Psoas muscle (tissue), 8 donors: ENCODE results near the gene DYNLL1. TPM values are rescaled to one million over a fixed set of nuclear protein-coding genes. Genes with fewer than 3 reads are reported as not detected.
"Not testable (repeated sequence)": the region's sequence is repeated elsewhere in the genome, so short reads cannot be mapped to it uniquely, and the experiment has no call there.

Source experiments
- ATAC-seq, 4 donors: fragments of 200-7000 bp; cut with Tn5 transposase; one replicate each; pipeline ENCODE4 v1.9.1; 2020; ENCODE audit warnings: moderate library complexity in 3 of 4, mild to moderate bottlenecking in 2 of 4
- DNase-seq, 2 donors: peaks; one replicate each; pipeline ENCODE4 v3.0.0-alpha.2; 2020
- H3K27ac ChIP-seq: fragments of 200-600 bp; one replicate; pipeline ENCODE4 v1.8.0; 2022
- H3K27me3 ChIP-seq, 3 donors: fragments of 200-600 bp in 1 of 3; one replicate each; pipeline versions ENCODE4 v1.6.1 to v1.8.0; 2013 to 2022; ENCODE audit warnings: low read length in 2 of 3, mild to moderate bottlenecking in 2 of 3, moderate library complexity in 1 of 3; ENCODE audit not compliant: insufficient read depth in 3 of 3
- H3K36me3 ChIP-seq, 2 donors: fragments of 200-600 bp in 1 of 2; one replicate each; pipeline versions ENCODE4 v1.6.1 to v1.8.0; 2013 to 2022; ENCODE audit warnings: low read depth in 1 of 2, mild to moderate bottlenecking in 1 of 2, moderate library complexity in 1 of 2; ENCODE audit not compliant: insufficient read depth in 1 of 2
- H3K4me1 ChIP-seq: fragments of 200-600 bp; one replicate; pipeline ENCODE4 v1.8.0; 2022
- H3K4me3 ChIP-seq: fragments of 200-600 bp; one replicate; pipeline ENCODE4 v1.8.0; 2022; ENCODE audit warnings: mild to moderate bottlenecking
- H3K9me3 ChIP-seq: fragments of 200-600 bp; one replicate; pipeline ENCODE4 v1.8.0; 2022
- CTCF ChIP-seq: fragments of 200-600 bp; IDR thresholded peaks from one replicate; pipeline ENCODE4 v1.8.0; 2022; ENCODE audit warnings: antibody characterized with exemption
- WGBS, 3 donors: extraction: QIAGEN DNeasy Blood & Tissue Kit; methylation state at CpG; one replicate each; pipeline versions ENCODE4 v1.1.6 to v1.1.7; 2013; 5-methylcytosine and 5-hydroxymethylcytosine counted together
- intact Hi-C, 2 donors: fragments of 100-400 bp; cut with DNase I; formaldehyde crosslinking; loops; one replicate each; pipeline versions ENCODE4 v1.11.0 to v1.14.2; 2022
- polyA plus RNA-seq, 3 donors: library from polyadenylated mRNA; stranded (reverse); fragments of 200-250 nt; gene quantifications; one replicate each; pipeline ENCODE4 v1.2.3, GENCODE V29; 2013
- total RNA-seq, 4 donors: library from RNA; stranded (reverse); fragmentation: NEBNext Ultra II Directional in 2 of 4; extraction: Animal tissue kit (Norgen Biotek cat#: 25700) in 2 of 4; gene quantifications; one replicate each; pipeline versions ENCODE4 v1.2.1 to v1.2.4, GENCODE V29; 2021 to 2023
- donor health status: healthy with polysubstance abuse.
- donor health status: DM: no; HTN: no; CAD: no; lungs with moderate emphysema.
- donor health status: Bipolar disorder and iron deficiency.
- donor health status: healthy.
- donor health status: DM: yes; HTN: yes; CAD: no.
- donor health status: DM: no; HTN: no; CAD: no.
- donor health status: DM: no; HTN: no; CAD: no.
- donor health status: DM: yes; HTN: yes; CAD: no.

The DYNLL1 gene
- total and polyA plus RNA-seq, 7 donors, result 30.1 to 155 (median 80.8) TPM

- Histone ChIP-seq H3K27ac (no peak overlapping the region), H3K27me3 (no peaks in the 10 kb centered on the region), H3K9me3 (no peaks in the 10 kb centered on the region), H3K36me3 (peaks cover 2 to 7% of the 10 kb centered on the region in 2 donors), H3K4me3 (no peak overlapping the region), H3K4me1 (peaks cover 1% of the 10 kb centered on the region)
- DNase-seq (no peak), ATAC-seq (no peak)
- WGBS, 3 donors, result 73 to 77% (median 76%) methylated on average over 7 of the region's 7 CpGs
- TF ChIP-seq CTCF, result no peak
- intact Hi-C loops, result no loop called here
Measured at GRCh38 chr12:120485961-120486881, 9.7 kb upstream of the DYNLL1 start.

GRCh38 chr12:120487552-120487951, 8.4 kb upstream of the DYNLL1 start:
- H3K4me3 ChIP-seq, H3K36me3 ChIP-seq, H3K9me3 ChIP-seq, H3K27ac ChIP-seq, H3K27me3 ChIP-seq, ATAC-seq, DNase-seq, intact Hi-C loops, H3K4me1 ChIP-seq: not testable (repeated sequence)
- WGBS, 3 donors, result 85 to 91% (median 87%) methylated on average over 7 of the region's 7 CpGs

GRCh38 chr12:120488057-120488640, 7.8 kb upstream of the DYNLL1 start:
- 75 to 78% (median 76%) methylated on average over 5 of the region's 5 CpGs for WGBS, 3 donors
- Histone ChIP-seq H3K27me3 (no peaks in the 10 kb centered on the region), H3K4me3 (no peak overlapping the region), H3K4me1 (peaks cover 6% of the 10 kb centered on the region), H3K27ac (no peak overlapping the region), H3K36me3 (peaks cover 2 to 7% of the 10 kb centered on the region in 2 donors), H3K9me3 (no peaks in the 10 kb centered on the region)
- DNase-seq (no peak), ATAC-seq (no peak)
- intact Hi-C loops, result no loop called here
- no peak for TF ChIP-seq CTCF

GRCh38 chr12:120489018-120489417, 6.9 kb upstream of the DYNLL1 start:
- WGBS, 3 donors, result 89 to 95% (median 93%) methylated on average over 4 of the region's 4 CpGs
- no peak overlapping the region for H3K4me3 ChIP-seq
- H3K27ac ChIP-seq, result no peak overlapping the region
- H3K27me3 ChIP-seq, result no peaks in the 10 kb centered on the region
- no peak for TF ChIP-seq CTCF
- intact Hi-C loops, result no loop called here
- H3K9me3 ChIP-seq, result no peaks in the 10 kb centered on the region
- H3K36me3 ChIP-seq, result peaks cover 2 to 7% of the 10 kb centered on the region in 2 donors
- ATAC-seq, result no peak
- H3K4me1 ChIP-seq, result peaks cover 6% of the 10 kb centered on the region
- DNase-seq, result no peak

GRCh38 chr12:120490325-120490724, 5.6 kb upstream of the DYNLL1 start:
- H3K27me3 ChIP-seq, result no peaks in the 10 kb centered on the region
- no peak for TF ChIP-seq CTCF
- no peak overlapping the region for H3K4me3 ChIP-seq
- no peaks in the 10 kb centered on the region for H3K9me3 ChIP-seq
- H3K4me1 ChIP-seq, result peaks cover 11% of the 10 kb centered on the region
- intact Hi-C loops, result no loop called here
- 93 to 96% (median 95%) methylated on average over 5 of the region's 5 CpGs for WGBS, 3 donors
- H3K36me3 ChIP-seq, result peaks cover 2 to 7% of the 10 kb centered on the region in 2 donors
- ATAC-seq (no peak), DNase-seq (no peak)
- H3K27ac ChIP-seq, result no peak overlapping the region
